ENCODE data around the gene DAP. TPM values are rescaled to one million over a fixed set of nuclear protein-coding genes. Genes with fewer than 3 reads are reported as not detected.

DAP gene
- total RNA-seq, 3 donors from 2014 or later = 60.8 to 63.8 (median 61.9) TPM

- Histone ChIP-seq H3K27ac (no peak overlapping the region), H3K4me1 (peaks cover 0 to 7% of the 10 kb centered on the region in 2 donors), H3K27me3 (no peaks in the 10 kb centered on the region), H3K4me3 (no peak overlapping the region), H3K36me3 (no peaks in the 10 kb centered on the region), H3K9me3 (no peaks in the 10 kb centered on the region)
- no peak for DNase-seq (ENCODE audit: low spot score in 2 of 2)
- TF ChIP-seq POLR2A (IDR thresholded peaks at IDR 0.05) (no peak), POLR2AphosphoS5 (IDR thresholded peaks at IDR 0.05) (no peak)
- TF ChIP-seq, protein P1, sequence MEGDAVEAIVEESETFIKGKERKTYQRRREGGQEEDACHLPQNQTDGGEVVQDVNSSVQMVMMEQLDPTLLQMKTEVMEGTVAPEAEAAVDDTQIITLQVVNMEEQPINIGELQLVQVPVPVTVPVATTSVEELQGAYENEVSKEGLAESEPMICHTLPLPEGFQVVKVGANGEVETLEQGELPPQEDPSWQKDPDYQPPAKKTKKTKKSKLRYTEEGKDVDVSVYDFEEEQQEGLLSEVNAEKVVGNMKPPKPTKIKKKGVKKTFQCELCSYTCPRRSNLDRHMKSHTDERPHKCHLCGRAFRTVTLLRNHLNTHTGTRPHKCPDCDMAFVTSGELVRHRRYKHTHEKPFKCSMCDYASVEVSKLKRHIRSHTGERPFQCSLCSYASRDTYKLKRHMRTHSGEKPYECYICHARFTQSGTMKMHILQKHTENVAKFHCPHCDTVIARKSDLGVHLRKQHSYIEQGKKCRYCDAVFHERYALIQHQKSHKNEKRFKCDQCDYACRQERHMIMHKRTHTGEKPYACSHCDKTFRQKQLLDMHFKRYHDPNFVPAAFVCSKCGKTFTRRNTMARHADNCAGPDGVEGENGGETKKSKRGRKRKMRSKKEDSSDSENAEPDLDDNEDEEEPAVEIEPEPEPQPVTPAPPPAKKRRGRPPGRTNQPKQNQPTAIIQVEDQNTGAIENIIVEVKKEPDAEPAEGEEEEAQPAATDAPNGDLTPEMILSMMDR (IDR thresholded peaks at IDR 0.05) = no peak
- intact Hi-C loops (cut with DNase I; ENCODE audit: low total_unique reads) = no loop called here
Observed at GRCh38 chr5:10708189-10708944, 52.7 kb downstream of the DAP start.

GRCh38 chr5:10707198-10708142, 53.6 kb downstream of the DAP start:
- TF ChIP-seq, protein P1 (IDR thresholded peaks at IDR 0.05) = no peak
- TF ChIP-seq POLR2A (IDR thresholded peaks at IDR 0.05) (no peak), POLR2AphosphoS5 (IDR thresholded peaks at IDR 0.05) (no peak)
- Histone ChIP-seq H3K4me3 (no peak overlapping the region), H3K9me3 (no peaks in the 10 kb centered on the region), H3K27ac (no peak overlapping the region), H3K27me3 (no peaks in the 10 kb centered on the region), H3K4me1 (peaks cover 0 to 13% of the 10 kb centered on the region in 2 donors), H3K36me3 (no peaks in the 10 kb centered on the region)
- intact Hi-C loops (cut with DNase I; ENCODE audit: low total_unique reads) = no loop called here
- DNase-seq (ENCODE audit: low spot score in 2 of 2) = no peak

GRCh38 chr5:10706326-10706725, 54.7 kb downstream of the DAP start:
- no peak overlapping the region for H3K27ac ChIP-seq
- no peaks in the 10 kb centered on the region for H3K36me3 ChIP-seq
- intact Hi-C loops (cut with DNase I; ENCODE audit: low total_unique reads) = no loop called here
- no peaks in the 10 kb centered on the region for H3K27me3 ChIP-seq
- peaks cover 0 to 13% of the 10 kb centered on the region in 2 donors for H3K4me1 ChIP-seq
- DNase-seq (ENCODE audit: low spot score in 2 of 2) = no peak
- H3K9me3 ChIP-seq = no peaks in the 10 kb centered on the region
- TF ChIP-seq POLR2AphosphoS5 (IDR thresholded peaks at IDR 0.05) = no peak
- TF ChIP-seq, protein P1 (IDR thresholded peaks at IDR 0.05) = no peak
- no peak for TF ChIP-seq POLR2A (IDR thresholded peaks at IDR 0.05)
- H3K4me3 ChIP-seq = no peak overlapping the region

DNA sequence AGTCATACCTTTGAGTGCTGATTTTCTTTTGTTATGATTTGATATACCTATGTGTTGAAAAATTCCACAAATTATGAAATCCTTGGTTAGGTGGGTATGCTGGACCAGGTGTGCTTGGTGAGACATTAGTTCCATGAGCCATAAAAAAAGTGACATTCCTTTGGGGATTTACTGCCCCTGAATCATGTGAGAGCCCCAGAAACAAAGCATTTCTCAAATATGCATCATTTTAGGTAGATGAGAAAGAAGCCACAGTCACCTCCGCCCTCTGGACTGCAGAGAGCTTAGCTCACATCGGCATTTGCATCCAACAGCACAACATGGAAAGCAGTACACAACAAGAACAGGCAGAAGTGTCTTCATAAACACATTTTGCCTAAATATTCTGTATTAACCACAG, 55.3 kb downstream of the DAP start:
- Histone ChIP-seq H3K4me1 (peaks cover 0 to 13% of the 10 kb centered on the region in 2 donors), H3K27me3 (no peaks in the 10 kb centered on the region), H3K9me3 (no peaks in the 10 kb centered on the region), H3K36me3 (no peaks in the 10 kb centered on the region), H3K4me3 (no peak overlapping the region), H3K27ac (no peak overlapping the region)
- DNase-seq (ENCODE audit: low spot score in 2 of 2) = no peak
- TF ChIP-seq, protein P1 (IDR thresholded peaks at IDR 0.05) = no peak
- TF ChIP-seq POLR2A (IDR thresholded peaks at IDR 0.05) (no peak), POLR2AphosphoS5 (IDR thresholded peaks at IDR 0.05) (no peak)
- intact Hi-C loops (cut with DNase I; ENCODE audit: low total_unique reads) = no loop called here
